H54 (cell line): ENCODE data around the gene CGREF1.

Source experiments
- DNase-seq: peaks from one replicate; pipeline ENCODE4 v3.0.0; 2011; ENCODE audit warnings: low spot score, mixed read lengths; ENCODE audit not compliant: insufficient read length
- FAIRE-seq: peaks from 3 replicates; lab custom pipeline; 2011; peaks lifted over from hg19 to GRCh38; lab: Jason Lieb, UNC
- POLR2A ChIP-seq: IDR thresholded peaks from 2 replicates; pipeline ENCODE4 v1.6.1; 2011; ENCODE audit warnings: low read depth, mild to moderate bottlenecking, low read length

Gene CGREF1

GRCh38 chr2:27118525-27119329 lies at the start of gene CGREF1:
CGREF1 (minus strand) TSS chr2:27119128; CDS start chr2:27104366, 14,762 bp downstream.
- FAIRE-seq (no peak), DNase-seq (no peak)
- no peak for TF ChIP-seq POLR2A

- FAIRE-seq = no peak
- no peak for TF ChIP-seq POLR2A
Measured at GRCh38 chr2:27164960-27165763, 46.2 kb upstream of the CGREF1 start.

GRCh38 chr2:27162151-27163121 lies 43.5 kb upstream of the CGREF1 start:
- peak; percentile 23 for DNase-seq
- FAIRE-seq = peak; percentile 23

More at GRCh38 chr2:27164960-27165763, 46.2 kb upstream of the CGREF1 start:
- no peak for DNase-seq

GRCh38 chr2:27160191-27160590 lies 41.3 kb upstream of the CGREF1 start:
- FAIRE-seq (no peak), DNase-seq (no peak)
- no peak for TF ChIP-seq POLR2A

More at GRCh38 chr2:27162151-27163121, 43.5 kb upstream of the CGREF1 start:
- TF ChIP-seq POLR2A = no peak

- FAIRE-seq (no peak), DNase-seq (no peak)
- no peak for TF ChIP-seq POLR2A
Measured at GRCh38 chr2:27159271-27159670, 40.3 kb upstream of the CGREF1 start.

GRCh38 chr2:27158468-27158867 lies 39.5 kb upstream of the CGREF1 start:
- no peak for TF ChIP-seq POLR2A
- no peak for FAIRE-seq

GRCh38 chr2:27155069-27155520 lies 36.2 kb upstream of the CGREF1 start:
- TF ChIP-seq POLR2A = no peak
- FAIRE-seq (no peak), DNase-seq (no peak)

More at GRCh38 chr2:27158468-27158867, 39.5 kb upstream of the CGREF1 start:
- no peak for DNase-seq

- FAIRE-seq = no peak
- no peak for DNase-seq
- no peak for TF ChIP-seq POLR2A
Measured at GRCh38 chr2:27154488-27154887, 35.6 kb upstream of the CGREF1 start.

- DNase-seq = peak; percentile 51
Measured at GRCh38 chr2:27152796-27153464, 34.0 kb upstream of the CGREF1 start.

GRCh38 chr2:27152102-27152795 lies 33.3 kb upstream of the CGREF1 start:
- no peak for TF ChIP-seq POLR2A
- FAIRE-seq = no peak
- no peak for DNase-seq

More at GRCh38 chr2:27152796-27153464, 34.0 kb upstream of the CGREF1 start:
- no peak for FAIRE-seq
- TF ChIP-seq POLR2A = no peak

GRCh38 chr2:27150639-27151230 lies 31.8 kb upstream of the CGREF1 start:
- TF ChIP-seq POLR2A = no peak

GRCh38 chr2:27149570-27150405 lies 30.9 kb upstream of the CGREF1 start:
- no peak for FAIRE-seq
- DNase-seq = no peak
- TF ChIP-seq POLR2A = no peak

More at GRCh38 chr2:27150639-27151230, 31.8 kb upstream of the CGREF1 start:
- DNase-seq (no peak), FAIRE-seq (no peak)
